GM21447 (cell line): Measurements from ENCODE around the gene GRK6.
"Not testable (repeated sequence)": the region's sequence is repeated elsewhere in the genome, so short reads cannot be mapped to it uniquely, and the experiment has no call there.

Experiments used
- ATAC-seq: cut with Tn5 transposase; IDR thresholded peaks from one replicate; pipeline ENCODE4 v1.9.1; 2021; ENCODE audit not compliant: unreplicated experiment

Gene GRK6

GRCh38 chr5:177483994-177484901 is 57.8 kb downstream of the GRK6 start:
- no peak for ATAC-seq

- no peak for ATAC-seq
These were observed 58.5 kb downstream of the GRK6 start for GRCh38 chr5:177484902-177485549.

DNA sequence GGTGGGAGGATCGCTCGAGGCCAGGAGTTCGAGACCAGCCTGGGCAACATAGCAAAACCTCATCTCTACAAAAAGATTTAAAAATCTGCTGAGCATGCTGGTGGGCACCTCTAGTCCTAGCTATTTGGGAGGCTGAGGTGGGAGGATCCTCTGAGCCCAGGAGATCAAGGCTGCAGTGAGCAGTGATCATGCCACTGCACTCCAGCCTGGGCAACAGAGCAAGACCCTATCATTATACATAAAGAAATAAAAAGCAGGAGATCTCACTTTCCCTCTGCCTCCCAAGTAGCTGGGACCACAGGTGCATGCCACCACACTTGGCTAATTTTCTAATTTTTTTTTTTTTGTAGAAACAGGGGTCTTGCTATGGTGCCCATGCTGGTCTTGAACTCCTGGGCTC is 59.3 kb downstream of the GRK6 start:
- not testable (repeated sequence) for ATAC-seq

DNA sequence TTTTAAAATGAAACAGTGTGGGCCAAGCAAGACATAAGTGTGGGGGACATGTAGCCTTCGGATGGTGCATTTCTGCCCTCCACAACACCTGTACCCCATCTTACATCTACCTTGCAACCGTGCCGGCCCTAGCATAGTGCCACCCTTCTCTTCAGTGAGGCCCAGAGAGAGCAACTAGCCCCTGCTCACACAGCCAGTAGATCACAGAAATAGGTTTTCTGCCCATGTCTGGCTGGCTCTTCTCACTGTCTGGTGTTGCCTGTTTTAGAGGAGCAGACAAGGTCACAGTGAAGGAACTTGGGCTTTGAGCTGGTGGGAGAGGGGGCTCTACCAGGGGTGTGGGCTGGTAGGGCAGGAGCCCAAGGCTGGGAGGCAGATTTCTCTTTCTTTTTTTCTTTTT is 59.8 kb downstream of the GRK6 start:
- no peak for ATAC-seq

- ATAC-seq = no peak
These were observed 60.7 kb downstream of the GRK6 start for GRCh38 chr5:177487144-177487543.

DNA sequence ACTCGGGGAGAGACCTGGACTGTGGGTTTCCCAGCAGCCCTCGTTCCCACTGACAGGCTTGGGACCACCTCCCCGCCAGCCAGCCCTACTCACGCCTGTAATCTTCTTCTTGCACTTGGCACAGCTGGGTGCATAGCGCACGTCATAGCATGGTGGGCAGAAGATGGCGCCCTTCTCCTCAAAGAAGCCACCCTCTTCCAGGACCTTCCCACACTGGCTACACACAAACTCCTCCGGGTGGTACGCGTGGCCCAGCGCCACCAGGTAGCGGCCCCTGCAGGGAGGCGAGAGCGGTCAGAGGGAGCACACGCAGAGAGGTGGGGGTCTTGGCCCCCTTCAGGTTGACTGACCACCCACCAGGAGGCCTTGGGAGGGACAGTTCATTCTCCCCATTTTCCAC is 61.5 kb downstream of the GRK6 start:
- ATAC-seq = no peak

DNA sequence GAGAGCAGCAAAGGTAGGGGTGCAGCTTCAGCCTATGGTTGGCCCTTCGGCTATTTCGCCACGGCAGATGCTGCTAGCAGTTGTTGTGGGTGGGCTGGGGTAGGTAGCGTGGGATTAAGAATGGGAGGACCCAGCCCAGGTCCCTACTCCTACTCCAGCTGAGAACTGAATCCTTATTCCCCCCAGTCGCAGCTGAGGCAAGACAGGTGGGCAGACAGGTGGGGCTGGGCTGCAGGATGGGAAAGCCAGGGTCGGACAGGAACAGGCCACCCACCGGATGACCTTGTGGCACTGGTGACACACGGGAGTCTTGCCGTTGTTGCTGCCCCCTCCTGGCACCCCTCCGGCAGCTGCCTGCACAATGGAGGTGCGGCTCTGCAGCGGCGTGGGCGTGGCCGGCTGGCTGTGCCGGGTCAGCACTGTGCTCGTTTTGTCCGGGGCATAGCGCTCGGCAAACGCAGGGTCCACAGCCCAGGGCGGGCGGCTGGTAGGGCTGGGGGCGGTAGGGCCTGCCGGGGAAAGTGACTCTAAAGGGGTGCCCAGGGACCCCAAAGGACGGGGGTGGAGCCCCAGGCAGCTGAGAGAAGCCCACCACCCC is 62.7 kb downstream of the GRK6 start:
- no peak for ATAC-seq

DNA sequence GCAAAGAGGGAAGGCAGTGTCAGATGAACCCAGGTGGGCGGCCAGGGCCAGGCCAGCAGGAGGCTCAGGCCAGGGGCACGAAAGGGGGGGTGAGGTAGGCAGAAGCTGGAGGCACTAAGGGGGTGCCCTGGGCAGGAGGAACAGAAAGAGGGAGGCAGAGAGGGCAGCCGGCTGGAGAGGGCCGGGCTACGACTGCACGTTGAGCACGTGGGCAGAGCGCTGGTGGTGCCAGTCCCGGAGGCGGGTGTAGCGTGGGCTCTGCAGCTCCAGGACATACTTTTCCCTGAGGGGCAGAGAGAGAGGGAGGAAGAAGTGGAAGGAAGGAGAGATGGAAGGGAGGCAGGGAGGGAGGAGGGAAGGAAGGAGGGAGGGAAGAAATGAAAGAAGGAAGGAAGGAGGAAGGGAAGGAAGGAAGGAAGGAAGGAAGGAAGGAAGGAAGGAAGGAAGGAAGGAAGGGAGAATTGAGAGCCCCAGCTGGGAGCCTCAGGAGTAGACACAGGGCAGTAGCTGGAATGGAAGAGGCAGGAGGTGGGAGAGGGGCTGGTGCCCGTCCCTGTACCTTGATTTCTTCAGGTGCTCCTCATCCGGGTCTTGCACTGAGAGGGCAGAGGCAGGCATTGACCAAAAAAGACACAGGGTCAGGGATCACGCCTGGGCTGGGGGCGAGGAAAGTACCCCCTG is 64.0 kb downstream of the GRK6 start:
- no peak for ATAC-seq

- ATAC-seq = no peak
These were observed 64.5 kb downstream of the GRK6 start for GRCh38 chr5:177490992-177491391.

DNA sequence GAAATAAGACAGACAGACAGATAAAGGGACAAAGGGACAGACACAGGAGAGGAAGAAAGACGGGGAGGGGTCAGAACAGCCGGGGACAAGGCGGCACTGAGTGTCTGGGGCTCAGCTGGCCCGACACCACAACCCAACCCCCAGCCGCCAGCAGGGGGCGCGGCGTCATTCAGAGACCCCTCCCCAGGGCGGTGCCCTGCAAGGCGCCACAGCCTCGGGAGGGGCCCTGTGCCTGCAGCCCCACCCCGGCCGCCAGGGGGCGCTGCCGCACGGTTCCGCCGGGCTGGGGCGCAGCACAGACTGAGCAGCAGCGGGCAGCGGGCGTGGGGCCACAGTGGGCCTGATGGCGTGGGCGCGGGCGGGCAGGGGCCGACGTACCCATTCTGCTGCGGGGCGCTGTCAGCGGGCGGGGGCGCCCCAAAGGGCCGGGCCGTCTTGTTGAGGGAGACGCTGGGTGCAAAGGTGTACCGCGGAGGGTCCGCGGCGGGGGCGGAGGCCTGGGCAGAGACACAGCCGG is 65.0 kb downstream of the GRK6 start:
- no peak for ATAC-seq

DNA sequence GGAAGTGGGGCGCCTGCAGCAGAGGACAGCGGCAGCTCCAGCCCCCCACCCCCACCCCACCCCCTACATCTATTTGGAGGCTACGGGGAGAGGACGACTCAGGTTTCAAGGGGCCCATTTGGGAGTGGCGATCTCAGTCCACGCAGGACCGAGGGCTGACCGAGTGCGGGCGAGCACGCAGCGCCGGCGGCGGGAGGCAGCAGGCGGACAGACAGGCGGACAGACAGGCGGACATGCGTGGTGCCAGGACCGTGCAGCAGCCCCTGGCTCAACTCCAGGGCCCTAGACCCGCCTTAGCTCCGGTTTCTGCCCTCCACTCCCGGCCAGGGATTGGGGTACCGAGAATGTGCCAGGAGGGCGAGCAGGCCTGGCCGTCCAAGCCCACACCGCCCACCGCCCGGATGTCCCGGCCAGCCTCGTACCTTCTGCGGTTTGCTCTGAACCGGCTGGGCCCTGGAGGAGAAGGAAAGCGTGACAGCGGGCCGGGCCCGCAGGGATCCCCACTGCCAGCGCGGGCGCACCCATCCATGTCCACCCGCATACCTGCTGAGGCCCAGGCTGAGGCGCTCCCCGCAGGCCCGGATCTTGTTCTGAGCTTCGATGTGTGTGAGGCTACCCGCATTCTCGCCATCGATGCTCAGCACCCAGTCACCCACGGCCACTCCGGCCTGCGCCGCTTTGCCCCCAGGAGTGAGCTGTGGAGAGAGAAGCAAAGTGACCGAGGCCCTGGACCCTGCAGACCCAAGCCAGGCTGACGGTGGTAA is 65.7 kb downstream of the GRK6 start:
- ATAC-seq = no peak
